Small intestine (tissue), 7 donors: Measurements from ENCODE around the gene CLEC7A. TPM values are rescaled to one million over a fixed set of nuclear protein-coding genes. Genes with fewer than 3 reads are reported as not detected.

Experiments
- DNase-seq, 2 donors: peaks; one replicate each; pipeline versions ENCODE4 v3.0.0 to v3.0.0-alpha.2; 2013
- FAIRE-seq: peaks from 2 replicates; lab custom pipeline; 2012; peaks lifted over from hg19 to GRCh38; lab: Jason Lieb, UNC
- H3K27ac ChIP-seq, 3 donors: one replicate each; pipeline ENCODE4 v1.5.1; 2013; ENCODE audit warnings: low read length in 2 of 3, mild to moderate bottlenecking in 2 of 3, control low read depth in 1 of 3, inconsistent platforms in 1 of 3, low read depth in 1 of 3, moderate library complexity in 1 of 3
- H3K27me3 ChIP-seq, 3 donors: one replicate each; pipeline ENCODE4 v1.6.1; 2013; ENCODE audit warnings: low read length in 3 of 3, inconsistent platforms in 1 of 3; ENCODE audit not compliant: control insufficient read depth in 3 of 3, insufficient read depth in 3 of 3
- H3K36me3 ChIP-seq, 3 donors: one replicate each; pipeline ENCODE4 v1.6.1; 2013; ENCODE audit warnings: low read length in 3 of 3, inconsistent platforms in 1 of 3, low read depth in 1 of 3, mild to moderate bottlenecking in 1 of 3, moderate library complexity in 1 of 3; ENCODE audit not compliant: control insufficient read depth in 3 of 3, insufficient read depth in 2 of 3
- H3K4me1 ChIP-seq, 3 donors: one replicate each; pipeline ENCODE4 v1.6.1; 2013; ENCODE audit warnings: low read length in 2 of 3, inconsistent platforms in 1 of 3, low read depth in 1 of 3, mild to moderate bottlenecking in 1 of 3, moderate library complexity in 1 of 3; ENCODE audit not compliant: control insufficient read depth in 3 of 3, insufficient read depth in 2 of 3
- H3K4me3 ChIP-seq, 3 donors: one replicate each; pipeline ENCODE4 v1.5.1; 2013; ENCODE audit warnings: low read length in 3 of 3, control low read depth in 1 of 3, inconsistent platforms in 1 of 3, low read depth in 1 of 3, mild to moderate bottlenecking in 1 of 3, moderate library complexity in 1 of 3
- H3K9me3 ChIP-seq, 2 donors: one replicate each; pipeline ENCODE4 v1.6.1; 2013; ENCODE audit warnings: low read depth in 1 of 2, low read length in 1 of 2; ENCODE audit not compliant: control insufficient read depth in 2 of 2, insufficient read depth in 1 of 2
- WGBS, 3 donors: extraction: QIAGEN DNeasy Blood & Tissue Kit; methylation state at CpG; one replicate each; pipeline ENCODE4 v1.1.7; 2013; 5-methylcytosine and 5-hydroxymethylcytosine counted together
- polyA plus RNA-seq, 4 donors: library from polyadenylated mRNA; stranded (reverse) in 3 of 4; unstranded in 1 of 4; fragments of 200-250 nt in 3 of 4; fragments of 120-200 nt in 1 of 4; gene quantifications; one replicate each; pipeline versions ENCODE4 v1.2.1 to v1.2.3, GENCODE V29; 2013
- donor health status: healthy with polysubstance abuse.
- donor health status: control.
- donor health status: control.
- donor health status: Bipolar disorder and iron deficiency.
- donor health status: healthy.

The CLEC7A gene
- polyA plus RNA-seq, 4 donors, result 0.45 to 7.2 (median 5.2) TPM

GRCh38 chr12:10154145-10154496 lies 24.1 kb upstream of the CLEC7A start:
- Histone ChIP-seq H3K27ac (peak overlapping the region in 1 of 3 donors; percentile 81), H3K27me3 (no peaks in the 10 kb centered on the region), H3K36me3 (no peaks in the 10 kb centered on the region), H3K4me1 (peaks cover 0 to 15% (median 0%) of the 10 kb centered on the region in 3 donors), H3K9me3 (peaks cover 0 to 4% of the 10 kb centered on the region in 2 donors), H3K4me3 (peak overlapping the region in 2 of 3 donors; percentile 50 to 77)
- whole genome bisulfite sequencing, 3 donors, result 62 to 73% (median 71%) methylated on average over 6 of the region's 6 CpGs
- DNase-seq (no peak), FAIRE-seq (no peak)

GRCh38 chr12:10153271-10154144 lies 23.5 kb upstream of the CLEC7A start:
- Histone ChIP-seq H3K9me3 (peaks cover 0 to 4% of the 10 kb centered on the region in 2 donors), H3K27ac (peak overlapping the region in 2 of 3 donors; percentile 81 to 83), H3K4me3 (peak overlapping the region; percentile 34 to 77 (median 50)), H3K36me3 (no peaks in the 10 kb centered on the region), H3K4me1 (peaks cover 0 to 15% (median 0%) of the 10 kb centered on the region in 3 donors), H3K27me3 (no peaks in the 10 kb centered on the region)
- 4 to 7% (median 6%) methylated on average over 46 of the region's 46 CpGs for WGBS, 3 donors
- FAIRE-seq (no peak), DNase-seq (peak; percentile 66 to 88)

GRCh38 chr12:10151621-10152020 lies 21.6 kb upstream of the CLEC7A start:
- Histone ChIP-seq H3K4me3 (no peak overlapping the region), H3K27ac (no peak overlapping the region), H3K9me3 (no peaks in the 10 kb centered on the region), H3K4me1 (peaks cover 0 to 15% (median 0%) of the 10 kb centered on the region in 3 donors), H3K36me3 (no peaks in the 10 kb centered on the region), H3K27me3 (no peaks in the 10 kb centered on the region)
- FAIRE-seq (no peak), DNase-seq (no peak)
- WGBS, 3 donors, result 64 to 78% (median 65%) methylated on average over 2 of the region's 2 CpGs

- peaks cover 0 to 5% (median 0%) of the 10 kb centered on the region in 3 donors for H3K4me1 ChIP-seq
- DNase-seq (no peak), FAIRE-seq (no peak)
- no peaks in the 10 kb centered on the region for H3K27me3 ChIP-seq
- H3K4me3 ChIP-seq, result no peak overlapping the region
- 69 to 92% (median 77%) methylated on average over 5 of the region's 5 CpGs for WGBS, 3 donors
- H3K36me3 ChIP-seq, result no peaks in the 10 kb centered on the region
- H3K27ac ChIP-seq, result no peak overlapping the region
- H3K9me3 ChIP-seq, result no peaks in the 10 kb centered on the region
These were observed 17.9 kb upstream of the CLEC7A start for GRCh38 chr12:10147714-10148403.

GRCh38 chr12:10142976-10143589 lies 13.1 kb upstream of the CLEC7A start:
- peaks cover 0 to 3% (median 0%) of the 10 kb centered on the region in 3 donors for H3K4me1 ChIP-seq
- no peak overlapping the region for H3K4me3 ChIP-seq
- no peak overlapping the region for H3K27ac ChIP-seq
- H3K27me3 ChIP-seq, result no peaks in the 10 kb centered on the region
- DNase-seq, result peak in 1 of 2 donors; percentile 52
- WGBS, 3 donors, result 3 to 22% (median 6%) methylated on average over 1 of the region's 1 CpG
- no peaks in the 10 kb centered on the region for H3K36me3 ChIP-seq
- no peaks in the 10 kb centered on the region for H3K9me3 ChIP-seq
- no peak for FAIRE-seq

- Histone ChIP-seq H3K36me3 (no peaks in the 10 kb centered on the region), H3K4me1 (peaks cover 0 to 3% (median 0%) of the 10 kb centered on the region in 3 donors), H3K27ac (no peak overlapping the region), H3K27me3 (no peaks in the 10 kb centered on the region), H3K9me3 (no peaks in the 10 kb centered on the region), H3K4me3 (no peak overlapping the region)
- DNase-seq, result peak; percentile 31 to 42
- 2 to 16% (median 15%) methylated on average over 2 of the region's 2 CpGs for WGBS, 3 donors
- no peak for FAIRE-seq
These were observed 10.0 kb upstream of the CLEC7A start for GRCh38 chr12:10140001-10140400.

GRCh38 chr12:10136637-10137205 lies 6.7 kb upstream of the CLEC7A start:
- Histone ChIP-seq H3K27ac (no peak overlapping the region), H3K4me1 (no peaks in the 10 kb centered on the region), H3K9me3 (no peaks in the 10 kb centered on the region), H3K36me3 (no peaks in the 10 kb centered on the region), H3K4me3 (no peak overlapping the region), H3K27me3 (no peaks in the 10 kb centered on the region)
- peak in 1 of 2 donors; percentile 55 for DNase-seq
- no peak for FAIRE-seq
- 55 to 72% (median 63%) methylated on average over 13 of the region's 13 CpGs for WGBS, 3 donors

- Histone ChIP-seq H3K27ac (no peak overlapping the region), H3K27me3 (no peaks in the 10 kb centered on the region), H3K36me3 (no peaks in the 10 kb centered on the region), H3K9me3 (no peaks in the 10 kb centered on the region), H3K4me1 (no peaks in the 10 kb centered on the region), H3K4me3 (no peak overlapping the region)
- FAIRE-seq (no peak), DNase-seq (no peak)
- WGBS, 3 donors, result 38 to 69% (median 47%) methylated on average over 4 of the region's 4 CpGs
These were observed 5.1 kb upstream of the CLEC7A start for GRCh38 chr12:10135126-10135525.
